Liver (tissue), 9 donors: ENCODE measurements around the gene GATA5. TPM values are rescaled to one million over a fixed set of nuclear protein-coding genes. Genes with fewer than 3 reads are reported as not detected.
A peak's percentile ranks its signal among the peaks of the same experiment; 100 is the strongest.

Experiments
- DNase-seq: peaks from one replicate; pipeline ENCODE4 v3.0.0-alpha.2; 2017; ENCODE audit warnings: low spot score
- H3K27ac ChIP-seq, 2 donors: one replicate each; pipeline ENCODE4 v1.7.0; 2013; ENCODE audit warnings: inconsistent platforms in 2 of 2, low read length in 2 of 2, control low read depth in 1 of 2, low read depth in 1 of 2, mild to moderate bottlenecking in 1 of 2
- H3K27me3 ChIP-seq, 4 donors: one replicate each; pipeline versions ENCODE4 v1.6.1 to v1.7.0; 2013; ENCODE audit warnings: low read length in 3 of 4, inconsistent platforms in 1 of 4, mild to moderate bottlenecking in 1 of 4, moderate library complexity in 1 of 4; ENCODE audit not compliant: control insufficient read depth in 4 of 4, insufficient read depth in 4 of 4
- H3K36me3 ChIP-seq, 4 donors: one replicate each; pipeline versions ENCODE4 v1.6.1 to v1.7.0; 2013; ENCODE audit warnings: low read length in 3 of 4, mild to moderate bottlenecking in 3 of 4, low read depth in 1 of 4, moderate library complexity in 1 of 4; ENCODE audit not compliant: control insufficient read depth in 4 of 4, insufficient read depth in 3 of 4
- H3K4me1 ChIP-seq, 4 donors: one replicate each; pipeline versions ENCODE4 v1.6.1 to v1.7.0; 2013; ENCODE audit warnings: low read length in 3 of 4, mild to moderate bottlenecking in 3 of 4, moderate library complexity in 1 of 4; ENCODE audit not compliant: control insufficient read depth in 4 of 4, insufficient read depth in 4 of 4
- H3K4me3 ChIP-seq, 3 donors: one replicate each; pipeline versions ENCODE4 v1.6.1 to v1.7.0; 2013; ENCODE audit warnings: low read length in 3 of 3, control low read depth in 1 of 3, low read depth in 1 of 3, mild to moderate bottlenecking in 1 of 3
- H3K9ac ChIP-seq, 2 donors: one replicate each; pipeline ENCODE4 v1.7.0; 2013; ENCODE audit warnings: low read length in 2 of 2, mild to moderate bottlenecking in 2 of 2, moderate library complexity in 2 of 2, control low read depth in 1 of 2, low read depth in 1 of 2
- H3K9me3 ChIP-seq, 4 donors: one replicate each; pipeline versions ENCODE4 v1.6.1 to v1.7.0; 2013; ENCODE audit warnings: low read length in 3 of 4; ENCODE audit not compliant: control insufficient read depth in 4 of 4
- ATF3 ChIP-seq: IDR thresholded peaks from 2 replicates; pipeline ENCODE4 v1.6.1; 2016; ENCODE audit warnings: antibody characterized with exemption
- CTCF ChIP-seq: fragments of 150-350 bp; IDR thresholded peaks from 2 replicates; pipeline ENCODE4 v1.5.1; 2017; ENCODE audit warnings: improper control_type of control experiment, low read depth, low read length; ENCODE audit not compliant: missing input control
- EGR1 ChIP-seq, 2 donors: IDR thresholded peaks; 2 replicates each; pipeline ENCODE4 v1.6.1; 2016 to 2018; ENCODE audit warnings: antibody characterized with exemption in 2 of 2, low read depth in 2 of 2
- FOXA1 ChIP-seq: IDR thresholded peaks from 2 replicates; pipeline ENCODE4 v1.6.1; 2016; ENCODE audit warnings: antibody characterized with exemption
- FOXA2 ChIP-seq: IDR thresholded peaks from 2 replicates; pipeline ENCODE4 v1.6.1; 2016; ENCODE audit warnings: antibody characterized with exemption
- GABPA ChIP-seq, 2 donors: IDR thresholded peaks in 1 of 2; conservative IDR thresholded peaks in 1 of 2; 2 replicates each; pipeline ENCODE4 v1.6.1; 2016; ENCODE audit warnings: antibody characterized with exemption in 2 of 2, mild to moderate bottlenecking in 1 of 2, moderate library complexity in 1 of 2
- HNF4A ChIP-seq, 2 donors: conservative IDR thresholded peaks; 2 replicates each; pipeline ENCODE4 v1.6.1; 2016; ENCODE audit warnings: antibody characterized with exemption in 2 of 2, mild to moderate bottlenecking in 2 of 2
- HNF4G ChIP-seq: IDR thresholded peaks from 2 replicates; pipeline ENCODE4 v1.6.1; 2016; ENCODE audit warnings: antibody characterized with exemption
- JUND ChIP-seq, 2 donors: IDR thresholded peaks; 2 replicates each; pipeline ENCODE4 v1.6.1; 2016; ENCODE audit warnings: antibody characterized with exemption in 2 of 2
- MAX ChIP-seq: IDR thresholded peaks from 2 replicates; pipeline ENCODE4 v1.6.1; 2016; ENCODE audit warnings: antibody characterized with exemption
- NR2F2 ChIP-seq: IDR thresholded peaks from 2 replicates; pipeline ENCODE4 v1.6.1; 2016; ENCODE audit warnings: antibody characterized with exemption
- RAD21 ChIP-seq, 2 donors: IDR thresholded peaks; 2 replicates each; pipeline ENCODE4 v1.6.1; 2016; ENCODE audit warnings: antibody characterized with exemption in 2 of 2, mild to moderate bottlenecking in 2 of 2
- REST ChIP-seq: IDR thresholded peaks from 2 replicates; pipeline ENCODE4 v1.6.1; 2016; ENCODE audit warnings: antibody characterized with exemption, mild to moderate bottlenecking
- RXRA ChIP-seq, 2 donors: IDR thresholded peaks; 2 replicates each; pipeline ENCODE4 v1.6.1; 2017 to 2018; ENCODE audit warnings: antibody characterized with exemption in 2 of 2, mild to moderate bottlenecking in 1 of 2
- SP1 ChIP-seq: IDR thresholded peaks from 2 replicates; pipeline ENCODE4 v1.6.1; 2018; ENCODE audit warnings: antibody characterized with exemption, mild to moderate bottlenecking
- TAF1 ChIP-seq: conservative IDR thresholded peaks from 2 replicates; pipeline ENCODE4 v1.6.1; 2016; ENCODE audit warnings: antibody characterized with exemption, mild to moderate bottlenecking
- YY1 ChIP-seq: IDR thresholded peaks from 2 replicates; pipeline ENCODE4 v1.6.1; 2016; ENCODE audit warnings: antibody characterized with exemption, mild to moderate bottlenecking
- ZBTB33 ChIP-seq: IDR thresholded peaks from 2 replicates; pipeline ENCODE4 v1.6.1; 2016; ENCODE audit warnings: antibody characterized with exemption
- WGBS: extraction: QIAGEN DNeasy Blood & Tissue Kit; methylation state at CpG from one replicate; pipeline ENCODE4 v1.1.7; 2013; 5-methylcytosine and 5-hydroxymethylcytosine counted together
- polyA plus RNA-seq, 2 donors: library from polyadenylated mRNA; stranded (reverse) in 1 of 2; unstranded in 1 of 2; fragments of 200-250 nt in 1 of 2; fragments of >200 nt in 1 of 2; fragmentation: Nextera tagmentation in 1 of 2; extraction: Ambion mirVana in 1 of 2; gene quantifications; one replicate each; pipeline versions ENCODE4 v1.2.1 to v1.2.3, GENCODE V29; 2013 to 2015
- total RNA-seq, 2 donors: library from RNA; depleted of rRNA; stranded (reverse); fragments of >200 nt; gene quantifications; one replicate each; pipeline ENCODE4 v1.2.3, GENCODE V29; 2014
- donor health status: healthy.
- donor health status: healthy.
- donor health status: healthy.
- donor health status: healthy.
- donor health status: healthy.

Gene GATA5
- total and polyA plus RNA-seq, 4 donors, result 0.25 to 6.1 (median 0.34) TPM

GRCh38 chr20:62496568-62497218, 20.9 kb upstream of the GATA5 start:
- 24% methylated on average over 32 of the region's 32 CpGs for WGBS
- H3K27ac ChIP-seq, result no peak overlapping the region
- H3K9me3 ChIP-seq, result no peaks in the 10 kb centered on the region
- H3K36me3 ChIP-seq, result no peaks in the 10 kb centered on the region
- TF ChIP-seq RAD21 (IDR thresholded peaks at IDR 0.05) (peak in 1 of 2 donors; percentile 32), EGR1 (IDR thresholded peaks at IDR 0.05; ENCODE audit: low read depth in 2 of 2) (no peak), CTCF (peak; percentile 26)
- no peak overlapping the region for H3K9ac ChIP-seq
- H3K4me3 ChIP-seq, result no peak overlapping the region
- DNase-seq, result no peak
- H3K4me1 ChIP-seq, result peaks cover 0 to 6% (median 0%) of the 10 kb centered on the region in 4 donors
- H3K27me3 ChIP-seq, result peaks cover 0 to 3% (median under 1%) of the 10 kb centered on the region in 4 donors

- H3K4me3 ChIP-seq, result no peak overlapping the region
- H3K9ac ChIP-seq, result no peak overlapping the region
- WGBS, result 31% methylated on average over 34 of the region's 34 CpGs
- no peaks in the 10 kb centered on the region for H3K9me3 ChIP-seq
- peaks cover 0 to 6% (median 0%) of the 10 kb centered on the region in 4 donors for H3K4me1 ChIP-seq
- DNase-seq, result no peak
- H3K36me3 ChIP-seq, result no peaks in the 10 kb centered on the region
- no peak for TF ChIP-seq NR2F2
- TF ChIP-seq JUND (IDR thresholded peaks at IDR 0.05), result no peak
- TF ChIP-seq EGR1 (IDR thresholded peaks at IDR 0.05; ENCODE audit: low read depth in 2 of 2), result no peak
- TF ChIP-seq TAF1, result no peak
- TF ChIP-seq FOXA1, result no peak
- TF ChIP-seq MAX, result no peak
- no peak for TF ChIP-seq ZBTB33
- TF ChIP-seq HNF4A (conservative IDR thresholded peaks at IDR 0.05), result no peak
- no peak for TF ChIP-seq RAD21 (IDR thresholded peaks at IDR 0.05)
- no peak for TF ChIP-seq CTCF
- TF ChIP-seq RXRA (IDR thresholded peaks at IDR 0.05), result no peak
- no peak for TF ChIP-seq ATF3
- no peak for TF ChIP-seq REST
- TF ChIP-seq SP1, result no peak
- TF ChIP-seq YY1, result no peak
- TF ChIP-seq GABPA (IDR thresholded peaks at IDR 0.05 in 1 of 2, conservative IDR thresholded peaks at IDR 0.05 in 1 of 2), result no peak
- TF ChIP-seq FOXA2, result no peak
- no peak for TF ChIP-seq HNF4G
- peaks cover 0 to 3% (median under 1%) of the 10 kb centered on the region in 4 donors for H3K27me3 ChIP-seq
- no peak overlapping the region for H3K27ac ChIP-seq
Measured at GRCh38 chr20:62495749-62496567, 20.2 kb upstream of the GATA5 start.
